ENCODE measurements around the gene AHSA1. TPM values are rescaled to one million over a fixed set of nuclear protein-coding genes. Genes with fewer than 3 reads are reported as not detected.

Gene AHSA1
- total and polyA plus RNA-seq, 2 experiments from 2014 or later: 177 to 213 TPM

GRCh38 chr14:77442196-77442595, 15.7 kb upstream of the AHSA1 start (continued):
- TF ChIP-seq STAT1 (IDR thresholded peaks at IDR 0.05; ENCODE audit: unreplicated experiment) (no peak), EZH2 (IDR thresholded peaks at IDR 0.05; ENCODE audit: low read depth, unreplicated experiment) (no peak), CREB1 (CRISPR knock-in tag; IDR thresholded peaks at IDR 0.05; ENCODE audit: low read depth) (no peak), EZH2phosphoT487 (IDR thresholded peaks at IDR 0.05; ENCODE audit: unreplicated experiment) (no peak), POLR2AphosphoS5 (IDR thresholded peaks at IDR 0.05; ENCODE audit: low read depth) (no peak), CTCF (conservative IDR thresholded peaks at IDR 0.05; ENCODE audit: low read depth in 2 of 2) (no peak), REST (IDR thresholded peaks at IDR 0.05; ENCODE audit: unreplicated experiment) (no peak), JUNB (IDR thresholded peaks at IDR 0.05; ENCODE audit: unreplicated experiment) (no peak), ZNF114 (CRISPR knock-in tag; IDR thresholded peaks at IDR 0.05) (no peak), ZNF331 (CRISPR knock-in tag; IDR thresholded peaks at IDR 0.05; ENCODE audit: low read depth) (no peak)

DNA sequence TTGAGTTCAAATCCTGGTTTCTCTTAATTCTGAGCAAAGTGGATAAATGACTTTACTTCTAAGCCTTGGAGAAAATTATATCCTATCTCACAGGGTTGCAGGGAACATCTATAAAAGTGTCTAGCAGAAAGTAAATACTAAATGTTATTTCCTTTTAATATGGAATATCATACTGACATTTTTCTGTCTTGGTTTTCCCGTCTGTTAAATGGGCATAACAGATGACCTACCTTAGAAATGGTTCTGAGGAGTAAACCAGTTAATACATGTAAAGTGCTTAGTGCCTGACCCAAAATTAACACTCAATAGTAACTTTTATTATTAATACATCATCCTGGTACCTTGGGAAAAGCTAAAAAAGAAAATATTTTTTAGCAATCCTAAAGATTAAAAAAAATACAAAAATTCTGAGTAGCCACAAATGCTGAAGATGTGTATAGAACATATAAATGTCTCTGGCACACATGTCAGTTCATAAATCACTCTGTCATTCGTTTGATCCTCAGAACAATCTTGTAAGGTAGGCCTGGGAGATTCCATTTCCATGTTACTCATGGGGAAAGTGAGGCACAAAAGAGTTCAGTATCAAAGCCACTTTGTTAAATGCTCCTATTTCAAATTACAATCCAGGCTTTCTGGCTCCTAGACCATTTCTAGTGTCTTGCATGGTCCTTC, 1.8 kb upstream of the AHSA1 start:
- H3K4me2 ChIP-seq: peak overlapping the region; percentile 90
- ATAC-seq (no peak), DNase-seq (ENCODE audit: low spot score) (no peak)
- H4K20me1 ChIP-seq (replicated peaks; ENCODE audit: insufficient read depth): peaks cover 11% of the 10 kb centered on the region
- H3K27me3 Mint-ChIP-seq (ENCODE audit: insufficient read depth, low read depth, poor library complexity): peaks cover 12% of the 10 kb centered on the region
- H3K27ac ChIP-seq (ENCODE audit: low read depth): no peak overlapping the region
- H3K79me2 ChIP-seq (replicated peaks; ENCODE audit: insufficient read depth): peaks cover 44% of the 10 kb centered on the region
- no peaks in the 10 kb centered on the region for H3K9me2 ChIP-seq (ENCODE audit: insufficient read depth)
- H3K4me1 Mint-ChIP-seq: peaks cover 18% of the 10 kb centered on the region
- H3K4me1 ChIP-seq (ENCODE audit: insufficient read depth): peaks cover 5% of the 10 kb centered on the region
- H2AFZ ChIP-seq: no peak overlapping the region
- no peak overlapping the region for H3K27ac Mint-ChIP-seq
- H3K4me3 Mint-ChIP-seq: peak overlapping the region; percentile 99
- no peaks in the 10 kb centered on the region for H3F3A ChIP-seq (replicated peaks; ENCODE audit: low read depth)
- H3K9me3 Mint-ChIP-seq: no peaks in the 10 kb centered on the region; the same call in 2 of the 3 replicates
- H3K36me3 Mint-ChIP-seq (ENCODE audit: low read depth): peaks cover 22% of the 10 kb centered on the region
- no peaks in the 10 kb centered on the region for H3K27me3 ChIP-seq (ENCODE audit: insufficient read depth)
- peak overlapping the region; percentile 80 for H3K4me3 ChIP-seq
- peaks cover 16% of the 10 kb centered on the region for H3K36me3 ChIP-seq (ENCODE audit: insufficient read depth)
- TF ChIP-seq CREB1 (CRISPR knock-in tag; IDR thresholded peaks at IDR 0.05; ENCODE audit: low read depth) (no peak), ETS1 (IDR thresholded peaks at IDR 0.05) (no peak), CTCF (conservative IDR thresholded peaks at IDR 0.05; ENCODE audit: low read depth in 2 of 2) (no peak), REST (IDR thresholded peaks at IDR 0.05; ENCODE audit: unreplicated experiment) (no peak), POLR2AphosphoS5 (IDR thresholded peaks at IDR 0.05; ENCODE audit: low read depth) (no peak)
